Ovary (tissue), 3 donors: ENCODE data around the gene CNGA3.

Source experiments
- CTCF ChIP-seq, 3 donors: fragments of 450-650 bp in 2 of 3; fragments of 200-600 bp in 1 of 3; IDR thresholded peaks; one replicate each; pipeline versions ENCODE4 v1.5.1 to v1.8.0; 2016 to 2022; ENCODE audit warnings: antibody characterized with exemption in 3 of 3, mild to moderate bottlenecking in 1 of 3
- POLR2A ChIP-seq: fragments of 450-650 bp; IDR thresholded peaks from one replicate; pipeline ENCODE4 v1.6.1; 2017; ENCODE audit warnings: antibody characterized with exemption, mild to moderate bottlenecking, moderate library complexity
- donor health status: DM: no; HTN: no; CAD: no.

GRCh38 chr2:98300141-98300874 lies 45.9 kb upstream of the CNGA3 start:
- TF ChIP-seq CTCF (IDR thresholded peaks at IDR 0.05) (no peak), POLR2A (no peak)
